ENCODE data around the gene PPP4R1.

GRCh38 chr18:9619990-9620389, 5.6 kb upstream of the PPP4R1 start:
- no peak for TF ChIP-seq CTCF (IDR thresholded peaks at IDR 0.05)
- no peak for TF ChIP-seq POLR2A (IDR thresholded peaks at IDR 0.05)
